Spleen (tissue), 11 donors: ENCODE data around the gene PXYLP1. TPM values are rescaled to one million over a fixed set of nuclear protein-coding genes. Genes with fewer than 3 reads are reported as not detected.
A peak's percentile ranks its signal among the peaks of the same experiment; 100 is the strongest.

Experiments used
- DNase-seq: peaks from one replicate; pipeline ENCODE4 v3.0.0-alpha.2; 2020
- H3K27ac ChIP-seq, 8 donors: fragments of 200-600 bp; sonication (generic) in 7 of 8; 1 replicate in 4 of 8; 2 replicates in 4 of 8; pipeline versions ENCODE4 v1.5.0 to v1.8.0; 2016 to 2021; ENCODE audit warnings: inconsistent platforms in 4 of 8, mild to moderate bottlenecking in 4 of 8, moderate library complexity in 1 of 8
- H3K27me3 ChIP-seq, 7 donors: fragments of 200-600 bp; sonication (generic) in 6 of 7; replicated peaks in 1 of 7; 1 replicate in 4 of 7; 2 replicates in 3 of 7; pipeline versions ENCODE4 v1.5.0 to v1.8.0; 2016 to 2021; ENCODE audit warnings: inconsistent platforms in 3 of 7, mild to moderate bottlenecking in 1 of 7
- H3K36me3 ChIP-seq, 6 donors: fragments of 200-600 bp; sonication (generic) in 5 of 6; 1 replicate in 4 of 6; 2 replicates in 2 of 6; pipeline versions ENCODE4 v1.5.0 to v1.8.0; 2016 to 2021; ENCODE audit warnings: inconsistent platforms in 2 of 6
- H3K4me1 ChIP-seq, 6 donors: fragments of 200-600 bp; sonication (generic) in 5 of 6; 1 replicate in 3 of 6; 2 replicates in 3 of 6; pipeline versions ENCODE4 v1.5.0 to v1.8.0; 2016 to 2021; ENCODE audit warnings: inconsistent platforms in 3 of 6
- H3K4me3 ChIP-seq, 8 donors: fragments of 200-600 bp; sonication (generic) in 7 of 8; 1 replicate in 4 of 8; 2 replicates in 4 of 8; pipeline versions ENCODE4 v1.5.0 to v1.8.0; 2016 to 2021; ENCODE audit warnings: inconsistent platforms in 4 of 8, mild to moderate bottlenecking in 4 of 8, moderate library complexity in 2 of 8
- H3K9me3 ChIP-seq, 8 donors: fragments of 200-600 bp; sonication (generic) in 7 of 8; 1 replicate in 4 of 8; 2 replicates in 4 of 8; pipeline versions ENCODE4 v1.5.0 to v1.8.0; 2016 to 2021; ENCODE audit warnings: inconsistent platforms in 4 of 8
- CTCF ChIP-seq, 11 experiments: fragments of 200-600 bp in 7 of 11; fragments of 450-650 bp in 4 of 11; sonication (generic) in 4 of 11; IDR thresholded peaks in 8 of 11; conservative IDR thresholded peaks in 3 of 11; 1 replicate in 7 of 11; 2 replicates in 4 of 11; pipeline versions ENCODE4 v1.4.0 to v1.8.0; 2016 to 2021; ENCODE audit warnings: antibody characterized with exemption in 11 of 11, inconsistent platforms in 4 of 11, mild to moderate bottlenecking in 1 of 11
- POLR2A ChIP-seq, 3 donors: fragments of 450-650 bp; IDR thresholded peaks; one replicate each; pipeline ENCODE4 v1.5.1; 2017; ENCODE audit warnings: antibody characterized with exemption in 3 of 3, mild to moderate bottlenecking in 1 of 3
- POLR2AphosphoS5 ChIP-seq, 3 donors: sonication (generic); formaldehyde crosslinking; IDR thresholded peaks; one replicate each; pipeline ENCODE4 v1.5.1; 2017; ENCODE audit warnings: antibody characterized with exemption in 3 of 3
- WGBS, 5 donors: extraction: QIAGEN DNeasy Blood & Tissue Kit in 3 of 5; methylation state at CpG; one replicate each; pipeline versions ENCODE4 v1.1.5 to v1.1.7; 2013 to 2018; 5-methylcytosine and 5-hydroxymethylcytosine counted together
- intact Hi-C: fragments of 100-400 bp; cut with DNase I; formaldehyde crosslinking; loops from one replicate; pipeline ENCODE4 v1.15.0; 2023; ENCODE audit warnings: low total_unique reads
- polyA plus RNA-seq, 3 donors: library from polyadenylated mRNA; stranded (reverse); fragments of 200-250 nt; gene quantifications; one replicate each; pipeline ENCODE4 v1.2.1, GENCODE V29; 2013
- total RNA-seq, 7 donors: library from RNA; depleted of rRNA in 3 of 7; stranded (reverse); fragments of >200 nt in 3 of 7; fragmentation: NEBNext Ultra II Directional in 4 of 7; extraction: Animal tissue kit (Norgen Biotek cat#: 25700) in 4 of 7; gene quantifications; one replicate each; pipeline versions ENCODE4 v1.1.0 to v1.2.1, GENCODE V29; 2016 to 2021
- donor health status: healthy with polysubstance abuse.
- donor health status: DM: no; HTN: no; CAD: no; lungs with moderate emphysema.
- donor health status: DM: no; HTN: no; CAD: no.
- donor health status: Bipolar disorder and iron deficiency.
- donor health status: healthy.
- donor health status: DM: no; HTN: no; CAD: no.
- donor health status: DM: yes; HTN: yes; CAD: no.

Gene PXYLP1
- total and polyA plus RNA-seq, 10 donors = 2.9 to 15.6 (median 7.4) TPM

GRCh38 chr3:141218926-141219325 is 12.7 kb upstream of the PXYLP1 start:
- Histone ChIP-seq H3K4me1 (peaks cover 0 to 8% (median 0%) of the 10 kb centered on the region in 6 donors), H3K27me3 (no peaks in the 10 kb centered on the region), H3K27ac (peak overlapping the region in 4 of 8 donors; percentile 56 to 87 (median 82)), H3K36me3 (no peaks in the 10 kb centered on the region), H3K9me3 (peaks cover 0 to 14% (median 5%) of the 10 kb centered on the region in 8 donors), H3K4me3 (no peak overlapping the region)
- TF ChIP-seq POLR2A (IDR thresholded peaks at IDR 0.05) = no peak
- TF ChIP-seq CTCF (IDR thresholded peaks at IDR 0.05 in 8 of 11, conservative IDR thresholded peaks at IDR 0.05 in 3 of 11) = no peak
- TF ChIP-seq POLR2AphosphoS5 (IDR thresholded peaks at IDR 0.05) = no peak
- intact Hi-C loops = no loop called here
- DNase-seq = no peak
- 57 to 83% (median 73%) methylated on average over 2 of the region's 2 CpGs for WGBS, 5 donors

- Histone ChIP-seq H3K4me3 (no peak overlapping the region), H3K27me3 (no peaks in the 10 kb centered on the region), H3K36me3 (no peaks in the 10 kb centered on the region), H3K4me1 (peaks cover 0 to 5% (median 0%) of the 10 kb centered on the region in 6 donors), H3K27ac (no peak overlapping the region), H3K9me3 (peaks cover 0 to 16% (median 5%) of the 10 kb centered on the region in 8 donors)
- 94 to 96% (median 96%) methylated on average over 2 of the region's 2 CpGs for WGBS, 5 donors
- TF ChIP-seq POLR2AphosphoS5 (IDR thresholded peaks at IDR 0.05) = no peak
- no peak for TF ChIP-seq CTCF (IDR thresholded peaks at IDR 0.05 in 8 of 11, conservative IDR thresholded peaks at IDR 0.05 in 3 of 11)
- no peak for TF ChIP-seq POLR2A (IDR thresholded peaks at IDR 0.05)
- intact Hi-C loops = no loop called here
- DNase-seq = no peak
These were observed 7.9 kb upstream of the PXYLP1 start for GRCh38 chr3:141223673-141224166.

GRCh38 chr3:141225939-141226338 is 5.7 kb upstream of the PXYLP1 start:
- peaks cover 0 to 16% (median 5%) of the 10 kb centered on the region in 8 donors for H3K9me3 ChIP-seq
- TF ChIP-seq POLR2A (IDR thresholded peaks at IDR 0.05) (no peak), CTCF (IDR thresholded peaks at IDR 0.05 in 8 of 11, conservative IDR thresholded peaks at IDR 0.05 in 3 of 11) (no peak), POLR2AphosphoS5 (IDR thresholded peaks at IDR 0.05) (no peak)
- no peak overlapping the region for H3K27ac ChIP-seq
- intact Hi-C loops = no loop called here
- no peaks in the 10 kb centered on the region for H3K27me3 ChIP-seq
- no peak overlapping the region for H3K4me3 ChIP-seq
- peaks cover 5 to 11% (median 7%) of the 10 kb centered on the region in 6 donors for H3K4me1 ChIP-seq
- DNase-seq = no peak
- no peaks in the 10 kb centered on the region for H3K36me3 ChIP-seq

GRCh38 chr3:141227216-141227615 is 4.4 kb upstream of the PXYLP1 start:
- no peaks in the 10 kb centered on the region for H3K36me3 ChIP-seq
- intact Hi-C loops = no loop called here
- peaks cover 0 to 16% (median 5%) of the 10 kb centered on the region in 8 donors for H3K9me3 ChIP-seq
- no peak overlapping the region for H3K27ac ChIP-seq
- no peak for DNase-seq
- peaks cover 5 to 17% (median 8%) of the 10 kb centered on the region in 6 donors for H3K4me1 ChIP-seq
- WGBS, 5 donors = 87 to 98% (median 93%) methylated on average over 3 of the region's 3 CpGs
- TF ChIP-seq CTCF (IDR thresholded peaks at IDR 0.05 in 8 of 11, conservative IDR thresholded peaks at IDR 0.05 in 3 of 11) (no peak), POLR2AphosphoS5 (IDR thresholded peaks at IDR 0.05) (no peak), POLR2A (IDR thresholded peaks at IDR 0.05) (no peak)
- H3K27me3 ChIP-seq = no peaks in the 10 kb centered on the region
- no peak overlapping the region for H3K4me3 ChIP-seq
